ENCODE results near the gene CLIP2.
"Not testable (repeated sequence)": the region's sequence is repeated elsewhere in the genome, so short reads cannot be mapped to it uniquely, and the experiment has no call there.

The CLIP2 gene

DNA sequence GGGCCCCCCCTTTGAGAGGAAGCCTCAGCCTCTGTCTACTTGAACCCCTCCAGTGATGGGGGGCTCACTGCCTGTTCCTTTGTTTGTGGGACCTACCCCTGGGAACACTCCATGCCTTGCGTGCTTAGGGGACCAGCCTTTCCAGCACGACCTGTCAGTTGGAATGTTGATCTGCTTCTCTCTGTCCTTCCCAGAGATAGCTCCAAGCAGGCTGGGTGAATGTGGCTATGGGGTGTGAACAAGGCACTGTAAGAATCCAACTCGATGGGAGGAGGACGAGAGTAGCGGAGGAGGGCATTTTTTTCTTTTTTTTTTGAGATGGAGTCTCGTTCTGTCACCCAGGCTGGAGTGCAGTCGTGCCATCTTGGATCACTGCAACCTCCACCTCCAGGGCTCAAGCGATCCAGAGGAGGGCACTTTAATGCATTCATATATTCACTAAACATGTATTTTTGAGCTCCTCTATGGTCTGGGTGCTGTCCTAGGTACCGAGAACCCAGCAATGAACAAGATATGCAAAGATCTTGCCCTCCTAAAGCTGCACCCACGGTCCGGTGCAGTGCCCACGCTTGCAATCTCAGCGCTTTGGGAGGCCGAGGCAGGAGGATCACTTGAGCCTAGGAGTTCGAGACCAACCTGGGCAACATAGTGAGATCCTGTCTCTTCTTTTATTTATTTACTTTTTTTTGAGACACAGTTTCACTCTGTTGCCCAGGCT lies 8.5 kb downstream of the CLIP2 start:
- no peak for DNase-seq (ENCODE audit: low read depth in 3 of 3)

DNA sequence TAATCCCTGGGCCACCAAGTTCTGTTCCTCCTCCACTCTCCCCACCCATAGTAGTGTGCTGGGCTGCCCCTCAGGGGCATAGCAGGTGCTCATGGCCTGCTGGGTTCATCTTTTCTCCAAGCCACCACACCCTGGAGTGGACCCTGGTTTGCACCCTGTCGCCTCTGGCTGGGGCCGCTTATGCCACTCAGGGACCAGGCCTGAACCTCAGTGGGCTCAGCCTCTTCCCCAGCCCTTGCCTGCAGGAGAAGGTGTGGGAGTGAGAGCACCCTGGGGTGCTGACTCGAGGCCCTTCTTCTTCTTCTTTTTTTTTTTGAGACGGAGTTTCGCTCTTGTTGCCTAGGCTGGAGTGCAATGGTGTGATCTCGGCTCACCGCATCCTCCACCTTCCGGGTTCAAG lies 10.2 kb downstream of the CLIP2 start:
- no peak for DNase-seq (ENCODE audit: low read depth in 3 of 3)

DNA sequence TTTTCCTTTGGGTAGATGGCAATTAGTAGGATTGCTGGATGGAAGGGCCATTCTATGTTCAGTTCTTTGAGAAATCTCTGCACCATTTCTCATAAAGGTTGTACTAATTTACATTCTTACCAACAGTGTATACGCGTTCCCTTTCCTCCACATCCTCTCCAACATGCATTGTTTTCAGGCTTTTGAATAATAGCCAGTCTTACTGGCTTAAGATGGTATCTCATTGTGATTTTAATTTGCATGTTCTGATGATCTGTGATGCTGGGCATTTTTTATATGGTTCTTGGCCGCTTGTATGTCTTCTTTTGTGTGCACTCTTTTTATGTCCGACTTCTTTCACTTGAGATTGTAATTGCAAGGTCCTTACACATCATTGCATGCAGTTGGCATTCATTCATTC lies 11.7 kb downstream of the CLIP2 start:
- no peak for DNase-seq (ENCODE audit: low read depth in 3 of 3)

DNA sequence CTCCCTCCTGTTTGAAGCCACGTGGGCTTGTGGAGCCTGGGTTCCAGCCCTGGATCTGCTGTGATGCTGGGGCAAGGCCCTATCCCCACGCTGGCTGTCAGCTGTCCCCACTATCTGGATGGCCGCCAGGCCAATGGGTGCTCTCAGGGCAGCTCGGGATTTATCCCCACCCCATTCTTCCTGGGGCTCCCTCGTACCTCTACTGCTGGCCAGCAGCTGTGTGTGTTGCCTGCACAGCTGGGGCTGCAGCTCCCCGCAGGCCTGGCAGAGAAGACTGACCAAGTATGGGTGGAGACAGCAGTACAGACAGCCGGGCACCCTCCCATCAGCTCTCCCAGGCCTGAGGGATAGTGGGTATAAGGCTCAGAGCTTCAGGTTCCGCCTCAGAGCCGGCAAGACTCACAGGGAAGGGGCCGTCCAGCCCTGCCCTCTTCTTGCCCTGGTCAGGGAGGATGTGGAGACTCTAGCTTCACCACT lies 13.6 kb downstream of the CLIP2 start:
- DNase-seq (ENCODE audit: low read depth in 3 of 3), result no peak

DNA sequence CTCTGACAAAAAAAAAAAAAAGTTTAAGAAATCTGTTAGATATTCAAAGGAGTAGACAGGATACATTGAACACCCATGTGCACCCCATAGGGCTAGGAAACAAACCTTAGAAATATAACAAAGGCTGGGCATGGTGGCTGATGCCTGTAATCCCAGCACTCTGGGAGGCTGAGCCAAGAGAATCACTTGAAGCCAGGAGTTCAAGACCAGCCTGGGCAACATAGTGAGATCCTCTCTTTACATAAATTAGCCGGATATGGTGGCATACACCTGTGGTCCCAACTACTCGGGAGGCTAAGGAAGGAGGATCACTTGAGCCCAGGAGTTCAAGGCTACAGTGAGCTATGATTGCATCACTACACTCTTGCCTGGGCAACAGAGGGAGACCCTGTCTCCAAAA lies 15.3 kb downstream of the CLIP2 start:
- no peak for DNase-seq (ENCODE audit: low read depth in 3 of 3)

DNA sequence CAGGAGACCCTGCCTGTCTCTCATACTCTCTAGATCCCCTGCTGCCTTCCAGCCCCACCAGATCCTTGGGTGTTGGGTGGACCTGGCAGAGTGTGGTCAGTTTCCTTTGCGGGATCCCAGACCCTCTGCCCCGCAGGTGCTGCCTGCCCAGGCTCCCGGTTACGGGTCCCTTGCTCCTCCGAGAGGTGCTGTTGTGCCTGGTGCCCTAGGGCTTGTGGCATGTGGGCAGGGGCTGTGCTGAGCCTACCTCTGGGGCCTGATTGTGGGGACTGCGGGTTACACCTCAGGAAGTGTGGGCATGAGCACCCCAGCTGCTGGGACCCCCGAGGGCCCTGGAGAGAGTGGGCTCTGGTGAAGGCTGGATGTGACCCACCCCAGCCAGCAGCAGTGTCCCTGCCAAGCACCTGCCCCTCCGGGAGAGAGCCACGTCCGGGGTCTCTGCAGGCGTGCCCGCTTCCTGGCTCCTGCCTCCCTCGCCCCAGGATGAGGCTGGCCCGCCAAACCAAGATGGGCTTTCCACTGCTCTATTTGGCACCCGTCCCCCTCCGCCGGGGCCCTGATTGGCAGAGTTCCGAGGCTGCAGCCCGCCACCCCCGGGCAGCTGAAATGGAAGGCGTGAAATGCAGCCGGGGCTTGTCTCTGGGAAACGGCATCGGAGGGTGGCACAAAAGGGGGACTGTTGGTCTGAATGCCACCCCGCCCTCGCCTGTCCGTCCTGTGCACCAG lies 17.0 kb downstream of the CLIP2 start:
- no peak for DNase-seq (ENCODE audit: low read depth in 3 of 3)

DNA sequence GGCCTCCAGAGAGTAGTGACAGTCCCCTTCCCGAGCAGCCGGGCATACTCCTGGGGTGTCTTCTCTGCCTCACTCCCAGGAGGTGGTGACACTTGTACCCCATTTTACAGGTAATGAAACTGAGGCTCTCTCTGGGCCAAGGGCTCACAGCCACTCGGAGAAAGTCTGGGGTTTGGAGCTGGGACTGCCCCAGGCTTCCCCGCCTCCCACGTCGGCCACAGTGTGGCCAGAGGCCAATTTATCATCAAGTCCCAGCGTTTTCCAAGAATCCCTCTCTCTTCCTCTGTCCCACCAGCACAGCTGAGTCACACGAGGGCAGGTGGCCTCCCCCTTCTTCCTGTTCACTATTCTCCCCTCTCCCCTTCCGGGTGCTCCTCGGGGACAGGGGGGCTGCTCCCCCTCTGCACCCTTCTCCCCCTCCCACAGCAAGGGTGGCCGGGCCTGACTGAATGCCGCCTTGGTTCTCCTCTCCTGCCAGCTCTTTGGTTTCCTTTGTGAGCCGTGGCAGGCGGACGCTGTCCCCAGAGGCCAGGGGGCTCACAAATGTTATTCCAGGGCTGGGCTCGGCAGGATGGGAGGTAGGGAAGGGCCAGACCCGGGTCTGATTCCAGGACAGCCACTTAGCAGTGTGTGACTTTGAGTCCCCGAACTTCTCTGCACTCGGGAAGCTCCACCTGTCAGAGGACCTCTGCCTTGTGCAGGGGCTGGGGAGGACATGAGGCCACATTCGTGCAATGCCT lies 17.7 kb downstream of the CLIP2 start:
- DNase-seq (ENCODE audit: low read depth in 3 of 3), result no peak

DNA sequence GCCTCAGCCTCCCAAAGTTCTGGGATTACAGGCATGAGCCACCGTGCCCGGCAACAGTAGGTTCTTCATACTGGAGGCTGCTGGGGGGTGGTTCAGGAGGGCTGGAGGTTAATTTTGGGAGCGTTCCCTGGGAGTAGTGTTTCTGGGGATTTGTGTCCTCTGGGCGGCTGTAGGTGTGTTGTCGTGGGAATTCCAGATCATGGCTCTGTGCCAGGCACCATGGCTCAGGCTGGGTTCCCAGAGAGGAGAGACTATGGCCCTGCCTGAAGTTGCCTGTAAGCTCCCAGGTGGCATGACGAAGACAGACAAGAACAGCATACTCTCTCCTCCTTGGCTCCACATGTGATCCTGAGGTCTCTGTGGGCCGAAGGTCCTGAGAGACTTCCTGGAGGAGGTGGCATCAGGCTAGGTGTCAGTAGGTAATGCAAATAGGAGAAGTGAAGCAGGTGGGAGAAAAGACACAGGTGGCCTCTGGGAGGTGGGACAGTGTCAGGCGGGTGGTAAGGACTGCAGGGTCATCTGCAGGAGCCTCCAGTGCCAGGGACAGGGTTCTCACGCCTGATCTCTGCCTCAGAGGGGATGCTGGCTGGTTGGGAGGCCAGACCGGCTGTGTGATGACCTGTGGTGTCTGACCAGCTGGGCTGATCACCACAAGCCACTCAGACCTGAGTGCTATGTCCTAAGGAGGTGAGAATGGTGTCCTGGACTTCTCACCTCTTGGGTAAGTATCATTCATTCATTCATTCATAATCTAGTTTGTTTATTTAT lies 18.7 kb downstream of the CLIP2 start:
- no peak for DNase-seq (ENCODE audit: low read depth in 3 of 3)

DNA sequence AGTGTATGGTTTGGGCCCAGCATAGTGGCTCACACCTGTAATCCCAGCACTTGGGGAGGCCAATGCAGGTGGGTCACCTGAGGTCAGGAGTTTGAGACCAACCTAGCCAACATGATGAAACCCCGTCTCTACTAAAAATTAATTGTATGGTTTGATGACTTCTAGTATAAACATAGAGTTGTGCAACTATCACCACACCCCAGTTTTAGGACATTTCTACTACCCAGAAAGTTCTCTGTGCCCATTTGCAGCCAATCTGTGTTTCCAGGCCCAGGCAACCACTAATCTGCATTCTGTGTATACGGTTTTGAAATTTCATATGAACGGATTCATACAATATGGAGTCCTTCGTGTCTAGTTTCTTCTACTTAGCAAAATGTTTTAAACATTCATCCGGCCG lies 20.0 kb downstream of the CLIP2 start:
- DNase-seq (ENCODE audit: low read depth in 3 of 3), result no peak

DNA sequence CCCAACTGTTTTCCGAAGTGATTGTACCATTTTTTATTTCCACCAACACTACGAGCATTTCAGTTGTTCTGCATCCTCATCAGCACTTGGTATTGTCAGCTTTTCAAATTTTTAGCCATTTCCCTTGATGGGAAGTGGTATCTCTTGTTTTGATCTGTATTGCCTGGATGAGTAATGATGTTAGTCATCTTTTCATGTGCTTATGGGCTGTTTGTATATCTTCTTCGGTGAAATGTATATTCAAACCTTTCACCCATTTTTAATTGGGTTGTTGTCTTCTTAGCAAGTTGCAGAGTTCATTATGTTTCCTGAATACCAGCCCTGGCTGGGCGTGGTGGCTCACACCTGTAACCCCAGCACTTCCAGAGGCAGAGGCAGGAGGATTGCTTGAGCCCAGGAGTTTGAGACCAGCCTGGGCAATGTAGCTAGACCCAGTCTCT lies 22.1 kb downstream of the CLIP2 start:
- DNase-seq (ENCODE audit: low read depth in 3 of 3), result no peak

DNA sequence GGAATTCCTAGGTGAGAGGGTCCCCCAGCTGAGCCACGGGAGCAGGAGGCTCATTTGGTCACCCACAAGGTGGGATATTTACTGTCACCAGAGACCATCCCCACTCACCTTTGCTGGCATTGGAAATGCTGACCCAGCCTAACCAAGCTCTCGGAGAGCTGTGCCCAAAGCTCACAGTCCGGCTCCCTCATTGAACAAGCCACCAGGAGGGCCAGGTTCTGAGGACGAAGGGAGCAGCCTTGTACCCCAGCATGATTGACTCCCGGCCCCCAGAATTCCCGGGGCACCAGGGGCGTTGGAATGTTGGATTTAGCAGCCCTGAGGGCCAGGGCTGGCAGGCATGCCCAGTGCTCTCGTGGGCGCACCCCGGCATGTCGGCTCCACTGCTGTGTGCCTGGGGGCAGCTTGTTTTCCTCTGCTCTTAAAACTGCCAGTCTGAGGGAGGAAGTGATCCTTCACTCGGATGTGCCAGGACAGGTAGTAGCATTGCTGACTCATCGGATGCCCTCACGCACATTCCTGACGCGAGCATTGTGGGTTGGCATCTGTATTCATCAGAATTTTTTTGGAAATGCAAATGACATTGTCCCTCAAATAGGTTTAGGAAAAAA lies 23.3 kb downstream of the CLIP2 start:
- DNase-seq (ENCODE audit: low read depth in 3 of 3), result no peak

DNA sequence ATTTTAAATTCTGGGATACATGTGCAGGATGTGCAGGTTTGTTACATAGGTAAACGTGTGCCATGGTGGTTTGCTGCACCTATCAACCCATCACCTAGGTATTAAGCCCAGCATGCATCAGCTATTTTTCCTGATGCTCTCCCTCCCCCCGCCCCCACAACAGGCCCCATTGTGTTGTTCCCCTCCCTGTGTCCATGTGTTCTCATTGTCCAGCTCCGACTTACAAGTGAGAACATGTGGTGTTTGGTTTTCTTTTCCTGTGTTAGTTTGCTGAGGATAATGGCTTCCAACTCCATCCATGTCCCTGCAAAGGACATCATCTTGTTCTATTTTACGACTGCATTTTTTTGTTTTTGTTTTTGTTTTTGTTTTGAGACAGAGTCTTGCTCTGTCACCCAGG lies 26.7 kb downstream of the CLIP2 start:
- not testable (repeated sequence) for DNase-seq (ENCODE audit: low read depth in 3 of 3)

DNA sequence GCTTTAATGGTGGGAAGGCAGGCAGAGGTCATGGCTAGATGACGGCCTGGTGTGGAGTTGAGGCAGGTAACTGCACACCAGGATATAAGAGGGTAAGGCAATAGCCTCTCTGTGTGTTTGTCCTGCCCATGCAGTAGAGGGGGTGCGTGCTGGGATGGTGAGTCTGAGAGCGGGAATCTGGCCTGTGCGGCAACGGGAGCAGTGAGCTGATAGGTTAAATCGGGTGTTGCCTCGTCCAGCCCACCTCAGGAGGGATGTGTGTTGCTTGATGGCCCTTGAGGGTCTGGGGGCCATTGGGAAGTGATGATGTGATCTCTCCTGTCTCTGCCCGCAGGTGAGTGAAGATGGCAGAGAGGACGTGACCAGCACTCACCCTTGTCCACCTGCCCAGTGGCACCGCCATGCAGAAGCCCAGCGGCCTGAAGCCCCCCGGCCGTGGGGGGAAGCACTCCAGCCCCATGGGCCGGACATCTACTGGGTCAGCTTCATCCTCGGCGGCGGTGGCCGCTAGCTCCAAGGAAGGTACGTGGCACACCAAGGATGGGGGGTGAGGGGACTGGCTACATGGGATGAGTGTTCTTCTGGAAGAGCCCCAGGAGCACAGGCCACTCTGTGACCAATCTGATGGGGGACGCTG lies 28.1 kb downstream of the CLIP2 start:
- DNase-seq (ENCODE audit: low read depth in 3 of 3), result no peak

DNA sequence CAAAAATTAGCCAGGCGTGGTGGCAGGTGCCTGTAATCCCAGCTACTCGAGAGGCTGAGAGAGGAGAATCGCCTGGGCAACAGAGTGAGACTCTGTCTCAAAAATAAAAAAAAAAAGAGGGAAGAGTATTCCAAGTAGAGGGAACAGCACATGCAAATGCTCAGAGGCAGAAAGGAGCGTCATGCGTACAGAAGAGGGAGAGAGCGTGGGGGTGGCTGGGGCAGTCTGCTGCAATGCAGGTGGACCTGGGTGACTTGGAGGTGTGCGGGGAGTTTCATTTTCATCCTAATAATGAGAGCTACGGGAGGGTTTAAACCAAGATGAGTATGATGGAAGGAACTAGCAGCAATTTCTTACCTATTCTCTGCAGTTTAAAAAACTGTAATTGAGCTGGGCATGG lies 28.8 kb downstream of the CLIP2 start:
- DNase-seq (ENCODE audit: low read depth in 3 of 3), result no peak

DNA sequence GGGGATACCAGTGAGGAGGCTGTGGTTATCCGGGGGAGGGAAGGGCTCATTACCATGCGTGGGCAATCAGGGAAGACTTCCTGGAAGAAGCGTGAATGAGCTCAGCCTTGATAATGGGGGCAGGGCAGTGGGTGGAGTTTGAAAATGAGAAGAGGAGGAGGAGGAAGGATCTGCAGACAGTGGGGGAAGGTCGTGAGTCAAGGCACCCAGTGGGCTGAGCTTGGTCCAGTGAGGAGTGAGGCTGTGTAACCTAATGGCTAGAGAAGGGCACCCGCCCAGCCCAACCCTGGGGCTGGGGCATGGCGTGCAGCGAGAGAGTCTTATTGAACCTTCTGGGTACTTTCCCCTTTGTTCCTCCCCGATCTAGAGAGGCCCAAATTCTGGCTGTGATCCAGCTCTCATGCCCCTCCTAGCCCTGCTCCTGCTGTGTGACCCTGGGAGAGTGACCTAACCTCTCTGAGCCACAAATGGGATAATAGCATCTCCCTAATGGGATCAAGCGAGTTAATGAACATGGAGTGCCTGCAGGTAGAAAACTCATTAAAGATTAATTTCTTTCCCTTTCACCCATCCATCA lies 31.5 kb downstream of the CLIP2 start:
- no peak for DNase-seq (ENCODE audit: low read depth in 3 of 3)

DNA sequence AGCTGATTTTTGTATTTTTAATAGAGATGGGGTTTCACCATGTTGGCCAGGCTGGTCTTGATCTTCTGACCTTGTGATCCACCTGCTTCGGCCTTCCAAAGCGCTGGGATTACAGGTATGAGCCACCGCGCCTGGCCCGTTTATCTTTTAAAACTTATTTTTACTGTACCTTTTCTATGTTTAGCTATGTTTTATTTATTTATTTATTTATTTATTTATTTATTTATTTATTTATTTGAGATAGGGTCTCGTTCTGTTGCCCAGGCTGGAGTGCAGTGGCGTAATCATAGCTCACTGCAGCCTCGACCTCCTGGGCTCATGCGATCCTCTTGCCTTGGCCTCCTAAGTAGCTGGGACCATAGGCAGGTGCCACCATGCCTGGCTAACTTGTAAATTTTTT lies 33.7 kb downstream of the CLIP2 start:
- not testable (repeated sequence) for DNase-seq (ENCODE audit: low read depth in 3 of 3)

DNA sequence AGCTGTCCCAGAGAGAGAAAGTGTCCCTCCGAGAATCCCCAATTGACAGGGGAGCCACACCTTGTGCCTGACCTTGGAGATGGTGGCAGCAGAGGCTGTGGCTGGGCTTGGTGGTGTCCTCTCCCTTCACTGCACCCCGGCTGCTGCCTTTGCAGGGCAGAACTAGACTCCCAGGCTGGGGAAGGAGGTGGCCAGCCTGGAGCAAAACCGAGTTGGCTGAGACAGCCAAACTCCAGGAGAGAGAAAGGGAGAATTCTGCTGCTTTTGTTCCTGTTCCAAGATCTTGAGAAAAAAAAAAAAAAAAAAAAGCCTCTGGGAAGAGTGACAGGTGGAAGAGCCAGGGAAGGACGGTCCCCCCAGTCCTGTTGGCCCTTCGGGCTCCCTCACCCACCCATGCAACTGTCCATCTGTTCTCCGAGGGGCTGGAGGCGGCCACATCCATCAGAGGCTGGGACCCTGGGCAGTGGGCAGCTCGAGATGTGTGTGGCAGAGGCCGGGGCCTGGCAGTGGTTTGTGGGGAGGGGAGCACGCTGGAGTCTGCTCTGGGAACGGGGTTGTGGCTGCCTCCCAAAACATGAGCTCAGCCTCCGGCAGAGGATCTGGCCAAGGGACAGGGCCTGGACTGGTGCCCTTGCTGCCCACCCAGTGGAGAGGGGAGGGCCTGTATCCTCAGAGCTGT lies 35.5 kb downstream of the CLIP2 start:
- no peak for DNase-seq (ENCODE audit: low read depth in 3 of 3)

DNA sequence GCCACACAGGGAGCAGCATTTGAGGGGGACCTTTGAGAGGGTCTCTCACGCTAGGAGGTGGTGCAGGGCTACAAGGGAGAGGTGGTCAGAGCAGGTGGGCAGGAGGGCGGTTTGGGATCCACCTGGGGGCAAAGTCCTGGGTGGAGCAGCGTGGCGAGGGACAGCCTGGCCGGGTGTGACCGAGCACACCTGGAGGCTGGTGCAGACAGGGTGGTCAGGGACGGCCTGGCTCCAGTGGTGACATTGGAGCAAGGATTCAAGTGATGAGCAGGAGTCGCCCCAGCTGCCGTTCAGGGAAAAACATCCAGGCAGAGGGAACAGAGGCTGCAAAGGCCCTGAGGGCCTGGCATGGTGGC lies 36.0 kb downstream of the CLIP2 start:
- DNase-seq (ENCODE audit: low read depth in 3 of 3), result no peak

DNA sequence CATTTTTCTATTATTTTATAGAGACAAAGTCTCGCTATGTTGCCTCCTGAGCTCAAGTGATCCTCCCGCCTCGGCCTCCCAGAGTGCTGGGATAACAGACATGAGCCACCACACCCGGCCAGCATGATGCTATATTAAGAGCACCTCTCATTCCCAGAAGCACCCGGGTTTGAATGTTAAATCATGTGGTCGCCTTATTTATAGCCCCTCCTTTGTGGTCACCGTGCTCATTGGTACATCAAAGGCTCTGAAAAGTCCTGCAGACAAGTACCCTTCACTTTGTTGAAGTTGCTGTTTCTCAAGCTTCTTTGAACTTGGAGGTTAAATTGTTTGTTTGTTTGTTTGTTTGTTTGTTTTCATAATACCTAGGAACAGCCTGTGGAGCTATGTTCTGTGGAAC lies 40.0 kb downstream of the CLIP2 start:
- DNase-seq (ENCODE audit: low read depth in 3 of 3), result no peak

All from stimulated activated CD4-positive, alpha-beta T cell treated with anti-CD3 and anti-CD28 coated beads, TNF-alpha, amount 100 ng/mL, for 48 hours (primary cell).